Measurements from ENCODE around the gene ALS2CL.

The ALS2CL gene

DNA sequence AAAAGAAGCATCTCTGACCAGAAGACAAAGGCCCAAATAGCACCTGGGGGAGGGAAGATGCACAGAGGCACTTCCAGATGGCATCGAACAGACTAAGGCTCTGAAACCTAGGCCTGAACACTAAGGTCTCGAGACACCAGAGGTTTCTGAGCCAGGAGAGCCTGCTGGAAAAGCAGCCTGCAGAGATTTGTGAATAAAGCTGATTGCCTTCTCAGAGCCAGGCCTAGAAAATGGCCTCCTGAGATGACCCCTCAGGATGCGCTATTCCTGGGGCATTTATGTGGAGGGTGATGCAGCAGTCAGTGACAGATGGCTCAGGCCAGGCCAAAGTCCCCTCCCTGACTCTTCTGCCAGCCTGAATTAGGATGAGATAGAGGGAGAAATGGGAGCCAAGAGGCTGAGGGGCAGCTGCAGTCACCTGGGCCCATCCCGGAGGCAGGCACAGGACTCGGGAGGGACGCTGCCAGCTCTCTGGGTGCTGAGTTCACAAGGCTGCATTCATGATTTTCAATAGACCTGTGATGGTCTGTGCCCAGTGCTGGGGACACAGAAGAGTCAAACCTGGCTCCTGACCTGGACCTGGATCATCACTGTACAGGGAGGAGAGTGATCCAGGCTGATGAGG lies 17.3 kb upstream of the ALS2CL start:
- TF ChIP-seq, protein P1, sequence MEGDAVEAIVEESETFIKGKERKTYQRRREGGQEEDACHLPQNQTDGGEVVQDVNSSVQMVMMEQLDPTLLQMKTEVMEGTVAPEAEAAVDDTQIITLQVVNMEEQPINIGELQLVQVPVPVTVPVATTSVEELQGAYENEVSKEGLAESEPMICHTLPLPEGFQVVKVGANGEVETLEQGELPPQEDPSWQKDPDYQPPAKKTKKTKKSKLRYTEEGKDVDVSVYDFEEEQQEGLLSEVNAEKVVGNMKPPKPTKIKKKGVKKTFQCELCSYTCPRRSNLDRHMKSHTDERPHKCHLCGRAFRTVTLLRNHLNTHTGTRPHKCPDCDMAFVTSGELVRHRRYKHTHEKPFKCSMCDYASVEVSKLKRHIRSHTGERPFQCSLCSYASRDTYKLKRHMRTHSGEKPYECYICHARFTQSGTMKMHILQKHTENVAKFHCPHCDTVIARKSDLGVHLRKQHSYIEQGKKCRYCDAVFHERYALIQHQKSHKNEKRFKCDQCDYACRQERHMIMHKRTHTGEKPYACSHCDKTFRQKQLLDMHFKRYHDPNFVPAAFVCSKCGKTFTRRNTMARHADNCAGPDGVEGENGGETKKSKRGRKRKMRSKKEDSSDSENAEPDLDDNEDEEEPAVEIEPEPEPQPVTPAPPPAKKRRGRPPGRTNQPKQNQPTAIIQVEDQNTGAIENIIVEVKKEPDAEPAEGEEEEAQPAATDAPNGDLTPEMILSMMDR (IDR thresholded peaks at IDR 0.05; ENCODE audit: low read depth, low read length), result no peak

DNA sequence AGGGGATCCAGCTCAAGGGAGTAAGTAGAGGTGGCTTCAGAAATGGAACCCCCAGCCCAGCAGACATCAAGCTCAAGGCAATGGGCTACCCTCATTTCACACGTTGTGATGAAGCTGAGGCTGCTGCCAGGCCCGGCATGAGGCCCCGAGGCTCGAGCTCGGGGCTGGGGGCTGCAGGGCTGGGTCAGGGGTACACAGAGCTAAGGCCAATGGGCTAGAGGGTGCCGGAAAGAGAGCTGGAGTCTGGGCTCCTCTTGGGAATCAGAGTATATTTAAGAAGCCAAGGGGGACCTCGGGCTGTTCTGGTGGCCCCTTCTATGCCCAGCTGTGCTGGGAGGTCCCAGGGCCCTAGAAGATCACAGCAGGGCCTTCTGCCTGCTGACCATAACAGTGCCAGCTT lies 16.8 kb upstream of the ALS2CL start:
- TF ChIP-seq, protein P1 (IDR thresholded peaks at IDR 0.05; ENCODE audit: low read depth, low read length), result no peak
- H3K4me3 ChIP-seq (ENCODE audit: low read depth, low read length), result no peak overlapping the region

More for the DNA sequence above, 17.3 kb upstream of the ALS2CL start:
- H3K4me3 ChIP-seq (ENCODE audit: low read depth, low read length), result no peak overlapping the region

DNA sequence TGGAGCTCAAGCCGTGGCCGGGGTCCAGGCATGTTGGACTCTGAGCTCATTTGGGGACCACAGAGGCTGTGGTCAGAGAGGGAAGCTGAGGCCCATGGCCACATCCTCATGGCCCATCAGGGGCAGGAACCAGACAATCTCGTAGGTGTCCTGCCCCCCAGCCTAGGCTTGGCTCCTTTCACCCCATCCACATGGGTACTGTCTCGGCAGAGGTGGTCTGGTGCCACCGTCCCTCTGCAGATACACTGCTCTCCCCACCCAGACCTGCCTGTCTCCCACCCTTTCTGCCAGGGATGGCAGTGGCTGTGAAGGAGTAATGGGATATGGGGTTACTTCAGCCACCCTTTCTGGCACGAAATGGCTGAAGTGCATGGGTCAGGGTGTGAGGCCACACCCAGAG lies 16.2 kb upstream of the ALS2CL start:
- TF ChIP-seq, protein P1 (IDR thresholded peaks at IDR 0.05; ENCODE audit: low read depth, low read length), result no peak
- H3K4me3 ChIP-seq (ENCODE audit: low read depth, low read length), result no peak overlapping the region

DNA sequence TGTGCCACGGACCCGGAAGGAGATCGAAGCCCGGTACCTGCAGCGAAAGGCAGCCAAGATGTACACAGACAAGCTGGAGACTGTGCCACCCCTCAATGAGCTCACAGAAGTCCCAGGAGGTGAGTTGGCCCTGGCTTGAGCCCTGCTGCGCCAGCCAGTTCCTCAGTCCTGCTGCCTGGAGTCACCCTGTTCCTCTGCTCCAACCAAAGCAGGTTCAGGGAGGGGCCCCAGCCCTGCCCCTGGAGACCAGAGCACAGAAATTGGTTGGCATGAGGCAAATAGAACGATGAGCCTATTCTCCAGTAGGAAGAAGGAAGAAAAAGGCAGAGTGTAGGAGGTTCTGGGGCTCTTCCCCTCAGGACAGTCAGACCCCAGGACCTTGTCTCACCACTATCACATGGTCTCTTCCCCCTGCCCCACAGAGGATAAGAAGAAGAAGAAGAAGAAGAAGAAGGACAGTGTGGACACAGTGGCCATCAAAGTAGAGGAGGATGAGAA lies 15.7 kb upstream of the ALS2CL start:
- TF ChIP-seq, protein P1 (IDR thresholded peaks at IDR 0.05; ENCODE audit: low read depth, low read length), result no peak
- no peak overlapping the region for H3K4me3 ChIP-seq (ENCODE audit: low read depth, low read length)

DNA sequence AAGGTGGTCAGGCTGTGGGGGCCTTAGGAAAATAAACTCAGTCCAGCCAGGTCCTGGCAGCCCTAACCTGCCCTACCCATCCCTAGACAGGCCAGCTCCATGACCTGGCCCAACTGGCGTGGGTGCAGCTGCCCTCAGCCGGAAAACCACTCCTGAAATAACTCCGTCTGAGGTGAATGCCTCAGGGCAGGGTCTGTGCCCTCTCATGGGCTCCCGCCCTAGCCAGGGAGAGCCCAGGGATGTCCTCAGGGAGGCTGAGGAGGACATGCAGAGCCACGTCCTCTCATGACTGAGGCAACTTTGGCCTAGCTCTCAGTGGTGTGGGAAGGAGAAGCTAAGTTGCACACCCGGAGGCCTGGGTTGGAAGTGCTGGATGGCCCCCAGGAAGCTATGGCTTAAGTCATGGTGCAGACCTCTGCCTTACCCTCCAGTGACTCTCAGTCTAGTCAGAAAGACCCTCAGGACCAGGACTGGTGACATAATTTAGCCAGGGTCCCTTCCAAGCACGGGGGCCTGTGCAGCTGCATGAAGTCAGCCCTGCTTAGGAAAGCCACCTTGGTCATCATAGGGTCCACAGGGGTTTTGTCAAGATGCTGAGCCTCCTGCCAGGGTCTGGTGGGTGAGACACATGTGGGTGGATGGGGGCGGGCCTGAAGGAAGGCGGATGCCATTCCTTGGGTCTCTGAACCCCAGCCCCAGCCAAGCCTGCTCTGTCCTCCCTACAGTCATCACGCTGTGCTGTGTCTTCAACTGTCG lies 15.1 kb upstream of the ALS2CL start:
- TF ChIP-seq, protein P1 (IDR thresholded peaks at IDR 0.05; ENCODE audit: low read depth, low read length), result no peak
- H3K4me3 ChIP-seq (ENCODE audit: low read depth, low read length), result no peak overlapping the region

DNA sequence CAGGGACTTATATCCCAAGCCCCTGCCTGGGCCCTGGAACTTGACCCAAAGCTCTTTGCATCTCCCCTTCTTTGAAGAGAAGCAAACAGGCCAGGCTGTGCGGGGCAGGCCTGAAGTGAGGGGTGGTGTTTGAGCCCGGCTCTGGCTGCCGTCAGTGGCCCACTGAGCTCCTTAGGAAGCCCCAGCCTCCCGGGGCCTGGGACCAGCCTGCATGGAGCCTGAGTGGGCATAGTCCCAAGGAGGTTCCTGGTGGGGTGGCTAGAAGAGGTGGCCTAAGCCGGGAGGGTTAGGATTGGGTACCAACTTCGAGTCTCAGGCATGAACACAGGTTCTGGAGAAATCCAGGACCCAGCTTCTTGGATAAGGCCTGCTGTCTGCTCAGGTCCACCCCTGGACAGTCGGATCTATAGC lies 14.1 kb upstream of the ALS2CL start:
- H3K4me3 ChIP-seq (ENCODE audit: low read depth, low read length), result no peak overlapping the region
- TF ChIP-seq, protein P1 (IDR thresholded peaks at IDR 0.05; ENCODE audit: low read depth, low read length), result no peak
